GF-D8 (cell line): ENCODE data around the gene CLDN1.

Experiments
- DNase-seq: peaks from one replicate; lab custom pipeline; 2025; lab: John Stamatoyannopoulos, UW

Gene CLDN1

GRCh38 chr3:190321789-190322603 lies at the start of gene CLDN1:
Gene CLDN1, minus strand, starts transcription at chr3:190322446. Its CDS starts 240 bp downstream, at chr3:190322206.
- no peak for DNase-seq

GRCh38 chr3:190371152-190371551 lies 48.9 kb upstream of the CLDN1 start:
- no peak for DNase-seq

GRCh38 chr3:190370369-190370768 lies 48.1 kb upstream of the CLDN1 start:
- no peak for DNase-seq

GRCh38 chr3:190369668-190370295 lies 47.5 kb upstream of the CLDN1 start:
- no peak for DNase-seq

- no peak for DNase-seq
These were observed 46.6 kb upstream of the CLDN1 start for GRCh38 chr3:190368881-190369280.

- no peak for DNase-seq
These were observed 43.9 kb upstream of the CLDN1 start for GRCh38 chr3:190366133-190366532.

- no peak for DNase-seq
These were observed 40.0 kb upstream of the CLDN1 start for GRCh38 chr3:190362258-190362657.

- DNase-seq: no peak
These were observed 39.5 kb upstream of the CLDN1 start for GRCh38 chr3:190361791-190362190.

- DNase-seq: no peak
These were observed 38.0 kb upstream of the CLDN1 start for GRCh38 chr3:190360228-190360627.

- no peak for DNase-seq
These were observed 37.6 kb upstream of the CLDN1 start for GRCh38 chr3:190359813-190360212.

GRCh38 chr3:190357468-190357867 lies 35.2 kb upstream of the CLDN1 start:
- no peak for DNase-seq

GRCh38 chr3:190356246-190356645 lies 34.0 kb upstream of the CLDN1 start:
- DNase-seq: no peak

GRCh38 chr3:190352861-190353457 lies 30.7 kb upstream of the CLDN1 start:
- DNase-seq: no peak

GRCh38 chr3:190346541-190346940 lies 24.3 kb upstream of the CLDN1 start:
- no peak for DNase-seq

GRCh38 chr3:190345878-190346277 lies 23.6 kb upstream of the CLDN1 start:
- DNase-seq: no peak

- no peak for DNase-seq
These were observed 23.0 kb upstream of the CLDN1 start for GRCh38 chr3:190345027-190345821.

GRCh38 chr3:190340071-190340470 lies 17.8 kb upstream of the CLDN1 start:
- DNase-seq: no peak

- DNase-seq: no peak
These were observed 16.9 kb upstream of the CLDN1 start for GRCh38 chr3:190339130-190339529.

- DNase-seq: no peak
These were observed 16.5 kb upstream of the CLDN1 start for GRCh38 chr3:190338717-190339116.

- DNase-seq: no peak
These were observed 15.1 kb upstream of the CLDN1 start for GRCh38 chr3:190337301-190337700.

- DNase-seq: no peak
These were observed 14.4 kb upstream of the CLDN1 start for GRCh38 chr3:190336516-190337189.

- DNase-seq: no peak
These were observed 11.7 kb upstream of the CLDN1 start for GRCh38 chr3:190333961-190334360.
